Left renal pelvis (tissue), 4 donors: ENCODE data around the gene CX3CL1. TPM values are rescaled to one million over a fixed set of nuclear protein-coding genes. Genes with fewer than 3 reads are reported as not detected.
"Not testable (repeated sequence)": the region's sequence is repeated elsewhere in the genome, so short reads cannot be mapped to it uniquely, and the experiment has no call there.

Source experiments
- DNase-seq, 4 donors: peaks; one replicate each; pipeline ENCODE4 v3.0.0-alpha.2; 2013; ENCODE audit warnings: low read depth in 4 of 4, low spot score in 3 of 4
- polyA plus RNA-seq, 4 donors: library from polyadenylated mRNA; unstranded; fragments of 120-200 nt; gene quantifications; one replicate each; pipeline ENCODE4 v1.2.1, GENCODE V29; 2013; ENCODE audit not compliant: insufficient read length in 4 of 4

The CX3CL1 gene
- polyA plus RNA-seq, 4 donors, result 12.6 to 34.7 (median 28.4) TPM

- DNase-seq, result no peak
Measured at GRCh38 chr16:57381791-57382534, 9.7 kb downstream of the CX3CL1 start.

DNA sequence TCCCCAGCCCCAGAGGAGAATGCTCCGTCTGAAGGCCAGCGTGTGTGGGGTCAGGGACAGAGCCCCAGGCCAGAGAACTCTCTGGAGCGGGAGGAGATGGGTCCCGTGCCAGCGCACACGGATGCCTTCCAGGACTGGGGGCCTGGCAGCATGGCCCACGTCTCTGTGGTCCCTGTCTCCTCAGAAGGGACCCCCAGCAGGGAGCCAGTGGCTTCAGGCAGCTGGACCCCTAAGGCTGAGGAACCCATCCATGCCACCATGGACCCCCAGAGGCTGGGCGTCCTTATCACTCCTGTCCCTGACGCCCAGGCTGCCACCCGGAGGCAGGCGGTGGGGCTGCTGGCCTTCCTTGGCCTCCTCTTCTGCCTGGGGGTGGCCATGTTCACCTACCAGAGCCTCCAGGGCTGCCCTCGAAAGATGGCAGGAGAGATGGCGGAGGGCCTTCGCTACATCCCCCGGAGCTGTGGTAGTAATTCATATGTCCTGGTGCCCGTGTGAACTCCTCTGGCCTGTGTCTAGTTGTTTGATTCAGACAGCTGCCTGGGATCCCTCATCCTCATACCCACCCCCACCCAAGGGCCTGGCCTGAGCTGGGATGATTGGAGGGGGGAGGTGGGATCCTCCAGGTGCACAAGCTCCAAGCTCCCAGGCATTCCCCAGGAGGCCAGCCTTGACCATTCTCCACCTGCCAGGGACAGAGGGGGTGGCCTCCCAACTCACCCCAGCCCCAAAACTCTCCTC is 10.4 kb downstream of the CX3CL1 start:
- DNase-seq, result no peak

GRCh38 chr16:57383276-57384247 is 11.3 kb downstream of the CX3CL1 start:
- no peak for DNase-seq

GRCh38 chr16:57384248-57385070 is 12.2 kb downstream of the CX3CL1 start:
- no peak for DNase-seq

- DNase-seq, result no peak
Measured at GRCh38 chr16:57385083-57385482, 12.8 kb downstream of the CX3CL1 start.

DNA sequence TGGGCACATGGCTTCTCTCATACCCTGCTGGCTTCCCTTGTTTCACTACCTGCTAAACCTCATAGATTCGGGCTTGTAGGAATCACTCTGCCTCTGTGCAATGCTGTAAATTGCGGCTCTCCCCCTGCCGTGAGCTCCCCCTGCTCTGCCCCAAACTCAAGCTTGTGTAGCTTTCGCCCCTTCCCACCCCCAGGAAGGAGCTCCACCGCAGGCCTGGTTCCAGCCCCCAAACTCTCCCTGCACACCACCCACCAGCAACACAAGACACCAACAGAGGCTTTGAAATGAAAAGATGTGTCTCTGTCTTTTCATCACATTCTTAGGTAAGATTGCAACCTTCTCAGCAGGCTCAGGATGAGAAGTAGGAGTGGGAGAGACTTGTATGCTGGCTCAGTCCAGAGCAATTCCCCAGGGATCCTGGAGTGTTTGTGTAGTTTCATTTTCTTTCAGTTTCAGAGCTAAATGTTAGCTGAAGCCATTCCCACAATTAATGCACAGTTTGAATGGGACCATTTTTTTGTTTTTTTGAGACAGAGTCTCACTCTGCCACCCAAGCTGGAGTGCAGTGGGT is 14.2 kb downstream of the CX3CL1 start:
- DNase-seq, result no peak

GRCh38 chr16:57387598-57388354 is 15.5 kb downstream of the CX3CL1 start:
- no peak for DNase-seq

- no peak for DNase-seq
Measured at GRCh38 chr16:57388359-57389086, 16.2 kb downstream of the CX3CL1 start.

GRCh38 chr16:57389087-57389468 is 16.8 kb downstream of the CX3CL1 start:
- no peak for DNase-seq

GRCh38 chr16:57390636-57391295 is 18.5 kb downstream of the CX3CL1 start:
- no peak for DNase-seq

DNA sequence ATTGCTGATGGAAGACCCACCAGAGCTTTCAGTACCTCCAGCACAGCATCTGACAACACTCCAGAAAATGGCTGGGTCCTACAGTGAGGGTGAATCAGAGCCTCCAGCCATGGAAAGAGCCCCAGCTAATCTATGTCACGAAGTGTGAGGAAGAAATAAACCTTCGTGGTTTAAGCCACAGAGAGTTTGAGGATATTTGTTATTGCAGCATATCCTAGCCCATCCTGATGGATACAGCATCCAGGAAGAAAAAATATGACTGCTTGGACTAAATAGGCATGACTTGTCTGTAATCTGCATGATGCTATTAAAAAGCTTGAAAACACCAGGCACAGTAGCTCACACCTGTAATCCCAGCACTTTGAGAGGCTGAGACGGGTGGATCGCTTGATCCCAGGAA is 19.0 kb downstream of the CX3CL1 start:
- no peak for DNase-seq

GRCh38 chr16:57391708-57392107 is 19.4 kb downstream of the CX3CL1 start:
- DNase-seq, result no peak

DNA sequence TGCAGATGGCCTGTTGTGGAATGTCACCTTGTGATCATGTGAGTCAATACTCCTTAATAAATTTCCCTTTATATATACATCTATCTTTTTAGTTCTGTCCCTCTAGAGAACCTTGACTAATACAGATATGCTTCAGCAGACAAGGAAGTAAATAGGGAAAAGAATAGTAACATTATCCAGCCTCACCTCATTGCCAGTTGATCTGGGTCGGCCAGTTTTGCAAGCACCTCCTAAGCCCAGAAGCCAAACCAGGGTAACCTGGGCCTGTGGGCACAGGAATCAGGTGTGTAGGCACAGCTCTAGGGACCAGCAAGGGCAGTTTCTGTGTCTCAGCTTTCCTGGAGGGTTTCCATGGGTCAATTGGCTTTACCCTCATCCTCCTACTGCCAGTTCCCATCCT is 20.4 kb downstream of the CX3CL1 start:
- no peak for DNase-seq

GRCh38 chr16:57394444-57394843 is 22.2 kb downstream of the CX3CL1 start:
- no peak for DNase-seq

DNA sequence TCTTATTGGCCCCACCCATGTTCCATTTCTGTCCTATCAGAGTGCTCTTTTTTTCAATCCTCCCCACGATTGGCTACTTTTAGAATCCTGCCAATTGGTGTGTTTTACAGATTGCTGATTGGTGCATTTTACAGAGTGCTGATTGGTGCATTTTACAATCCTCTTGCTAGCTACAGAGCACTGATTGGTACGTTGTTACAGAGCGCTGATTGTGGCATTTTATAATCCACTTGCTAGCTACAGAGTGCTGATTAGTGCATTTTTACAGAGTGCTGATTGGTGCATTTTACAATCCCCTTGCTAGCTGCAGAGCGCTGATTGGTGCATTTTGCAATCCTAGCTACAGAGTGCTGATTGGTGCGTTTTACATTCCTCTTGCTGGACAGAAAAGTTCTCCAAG is 22.7 kb downstream of the CX3CL1 start:
- no peak for DNase-seq

DNA sequence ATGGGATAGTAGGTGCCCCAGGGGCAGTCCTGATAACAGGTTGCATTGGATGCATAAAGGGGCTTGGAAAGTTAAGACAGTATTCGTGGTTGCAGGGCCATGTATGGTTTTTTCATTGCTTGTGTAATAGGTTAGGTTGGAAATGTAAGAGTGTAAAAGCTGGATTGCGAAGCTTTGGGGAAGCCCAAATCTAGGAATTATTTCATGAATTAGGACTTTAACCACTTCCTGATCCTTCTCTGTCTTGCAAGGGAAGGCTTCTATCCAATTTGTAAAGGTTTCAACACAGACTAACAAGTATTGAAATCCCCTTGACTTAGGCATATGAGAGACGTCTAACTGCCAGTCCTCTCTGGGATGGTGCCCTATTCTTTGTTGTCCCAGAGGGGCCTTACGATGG is 24.5 kb downstream of the CX3CL1 start:
- no peak for DNase-seq

DNA sequence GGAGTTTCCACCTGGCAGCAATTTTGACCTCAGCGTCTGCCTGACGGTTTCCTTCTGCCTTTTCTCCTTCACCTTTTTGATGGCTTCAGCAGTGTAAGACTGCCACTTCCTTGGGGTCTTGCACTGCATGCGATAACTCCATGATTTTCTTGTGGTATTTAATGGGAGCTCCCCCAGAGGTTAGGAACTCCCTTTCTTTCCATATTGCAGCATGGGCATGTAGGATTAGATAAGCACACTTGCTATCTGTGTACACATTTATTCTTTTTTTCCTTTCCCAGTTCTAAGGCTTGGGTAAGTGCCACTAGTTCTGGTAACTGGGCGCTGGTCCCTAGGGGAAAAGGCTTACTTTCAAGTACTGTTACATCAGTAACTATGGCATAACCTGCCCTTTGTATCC is 25.2 kb downstream of the CX3CL1 start:
- DNase-seq, result not testable (repeated sequence)
